ENCODE results near the gene SLC7A5. TPM values are rescaled to one million over a fixed set of nuclear protein-coding genes. Genes with fewer than 3 reads are reported as not detected.
A peak's percentile ranks its signal among the peaks of the same experiment; 100 is the strongest.
"Not testable (repeated sequence)": the region's sequence is repeated elsewhere in the genome, so short reads cannot be mapped to it uniquely, and the experiment has no call there.

The SLC7A5 gene
- 12.7 TPM for polyA plus RNA-seq (ENCODE audit: insufficient read length)

DNA sequence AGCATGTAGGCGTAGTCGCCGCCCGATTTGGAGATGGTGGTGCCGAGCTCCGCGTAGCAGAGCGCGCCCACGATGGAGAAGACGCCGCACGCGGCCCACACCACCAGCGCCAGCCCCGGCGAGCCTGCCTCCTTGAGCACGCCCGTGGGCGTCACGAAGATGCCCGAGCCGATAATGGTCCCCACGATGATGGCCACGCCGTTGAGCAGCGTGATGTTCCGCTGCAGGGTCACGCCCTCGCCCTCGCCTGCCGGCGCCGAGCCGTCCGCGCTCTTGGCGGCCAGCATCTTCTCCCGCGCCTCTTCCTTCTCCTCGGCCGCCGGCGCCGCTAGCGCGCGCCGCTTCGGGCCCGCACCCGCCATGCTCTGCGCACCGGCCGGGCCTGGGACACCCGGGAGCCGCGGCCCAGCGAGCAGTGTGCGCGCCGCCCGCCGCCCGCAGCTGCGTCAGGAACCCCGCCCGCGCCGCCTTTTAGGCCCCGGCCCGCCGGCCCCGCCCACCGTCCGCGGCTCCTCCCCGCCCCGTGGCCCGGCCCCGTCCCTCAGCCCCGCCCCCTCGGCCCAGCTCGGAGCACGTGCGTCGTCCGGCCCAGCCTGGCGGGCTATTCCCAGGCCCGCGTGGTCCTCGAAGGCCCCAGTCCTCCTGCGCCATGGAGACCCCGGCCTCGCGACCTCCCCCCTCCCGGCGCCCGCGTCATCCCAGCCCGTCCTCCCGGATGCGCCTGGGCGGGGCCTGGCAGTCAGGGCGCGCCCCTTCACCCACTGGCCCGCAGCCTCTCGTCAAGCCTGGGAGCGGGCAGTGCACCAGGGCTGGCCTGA, at the start of gene SLC7A5:
Gene SLC7A5, minus strand, starts transcription at position 447 of the 818 bp plus-strand sequence. Its CDS starts 85 bp downstream, at position 362.
- peak; percentile 61 for DNase-seq

- peak; percentile 65 for DNase-seq
These were observed 49.0 kb upstream of the SLC7A5 start for GRCh38 chr16:87918338-87918737.

GRCh38 chr16:87917503-87917902, 48.2 kb upstream of the SLC7A5 start:
- no peak for DNase-seq

GRCh38 chr16:87914812-87915211, 45.5 kb upstream of the SLC7A5 start:
- DNase-seq, result no peak

DNA sequence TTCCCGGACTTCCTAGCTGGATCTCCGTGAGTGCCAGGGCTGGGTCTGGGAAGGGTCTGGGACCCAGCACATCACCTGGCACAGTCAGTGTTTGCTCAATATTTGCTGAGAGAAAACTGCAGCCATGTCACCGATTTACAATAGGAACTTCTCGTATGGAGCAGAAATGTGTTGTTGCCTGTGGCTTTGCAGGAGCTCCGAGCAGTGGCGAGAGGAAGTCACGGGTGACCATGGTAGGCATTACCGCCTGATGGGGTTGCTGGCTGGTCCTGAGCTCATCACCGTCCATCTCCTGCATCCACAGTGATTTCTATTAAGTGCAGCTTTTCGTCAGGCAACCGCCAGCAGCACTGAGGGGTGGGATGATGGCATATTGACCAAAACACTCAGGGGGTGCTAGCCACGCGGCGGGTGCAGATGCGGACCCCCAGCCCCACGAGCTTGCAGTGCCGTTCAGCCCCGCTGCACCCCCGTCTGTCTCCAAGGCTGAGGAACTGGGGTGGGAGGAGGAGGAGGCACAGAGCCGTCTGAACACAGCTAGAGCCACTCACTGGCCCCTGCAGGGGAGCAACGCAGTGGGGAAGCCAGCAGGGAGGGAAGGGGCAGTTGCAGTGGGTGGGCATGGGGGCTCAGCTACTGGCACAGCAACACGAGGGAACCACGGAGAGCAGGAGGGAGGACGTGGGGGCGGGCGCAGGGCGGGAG, 44.9 kb upstream of the SLC7A5 start:
- not testable (repeated sequence) for DNase-seq

GRCh38 chr16:87912691-87913090, 43.4 kb upstream of the SLC7A5 start:
- DNase-seq, result not testable (repeated sequence)

GRCh38 chr16:87911106-87911763, 41.9 kb upstream of the SLC7A5 start:
- DNase-seq, result peak; percentile 86

DNA sequence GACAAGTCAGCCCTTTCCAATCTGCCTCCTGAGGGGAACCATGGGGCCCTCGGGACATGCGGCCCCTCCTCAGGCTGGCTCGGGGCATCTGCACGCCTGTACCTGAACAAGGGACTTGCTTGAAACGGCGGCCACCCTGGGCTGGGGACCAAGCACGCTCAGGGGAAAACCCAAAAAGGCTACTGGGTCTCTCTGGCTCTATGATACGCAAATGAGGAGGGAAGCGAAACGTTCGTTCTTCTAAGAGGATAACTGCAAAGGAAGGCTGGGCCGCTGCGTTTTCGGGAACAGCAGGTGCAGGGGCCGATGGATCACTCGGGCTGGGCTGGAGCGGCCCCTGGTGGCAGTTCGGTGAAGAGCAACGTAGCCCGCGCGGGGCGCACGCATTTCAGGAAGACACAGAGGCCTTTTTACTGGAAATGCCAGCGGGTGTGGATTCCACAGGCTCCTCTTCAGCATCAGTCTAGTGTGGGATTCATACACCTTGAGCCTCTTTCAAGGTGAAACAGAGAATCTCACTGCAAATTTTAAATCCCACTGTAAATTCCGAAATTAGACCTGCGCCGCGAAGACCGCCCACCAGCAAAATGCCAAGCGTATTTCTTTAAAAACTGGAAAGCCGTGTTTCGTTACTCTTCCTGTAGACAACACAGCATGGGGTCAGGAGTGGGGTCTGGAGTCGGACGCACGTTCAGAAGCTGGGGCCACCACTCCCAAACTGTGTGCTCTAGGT, 40.1 kb upstream of the SLC7A5 start:
- DNase-seq, result peak; percentile 53

DNA sequence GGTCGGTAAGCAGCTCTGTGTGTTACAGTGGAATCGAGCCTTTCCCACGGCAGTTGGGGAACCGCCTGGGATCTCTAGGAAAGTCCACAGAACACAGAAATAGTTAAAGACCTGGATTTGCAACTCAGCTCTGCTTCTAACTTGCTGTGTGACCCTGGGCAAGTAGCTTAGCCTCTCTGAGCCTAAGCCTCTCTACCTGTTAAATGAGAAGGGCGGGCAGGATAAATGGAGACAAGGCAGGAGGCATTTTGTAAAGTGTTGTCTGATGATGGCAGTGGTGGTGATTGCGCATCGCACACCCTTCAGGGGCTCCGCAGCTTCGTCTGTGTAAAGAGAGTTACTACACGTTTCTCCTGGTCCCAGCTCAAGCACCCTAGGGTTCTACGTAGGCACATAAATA, 38.8 kb upstream of the SLC7A5 start:
- DNase-seq, result not testable (repeated sequence)

DNA sequence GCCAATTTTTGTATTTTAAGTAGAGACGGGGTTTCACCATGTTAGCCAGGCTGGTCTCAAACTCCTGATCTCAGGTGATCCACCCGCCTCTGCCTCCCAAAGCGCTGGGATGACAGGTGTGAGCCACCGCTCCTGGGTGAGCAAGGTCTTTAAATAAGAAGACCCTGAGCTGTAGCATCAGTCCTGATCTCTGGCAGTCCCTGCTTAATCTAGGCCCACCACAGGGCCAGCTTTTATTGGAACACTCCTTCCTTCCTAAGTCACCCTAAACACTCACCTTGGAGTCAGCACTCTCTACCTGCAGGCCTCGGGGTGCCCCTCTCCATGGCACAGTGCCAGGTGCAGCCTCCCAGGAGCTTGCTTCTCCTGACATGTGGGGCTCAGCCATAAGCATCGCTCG, 36.2 kb upstream of the SLC7A5 start:
- not testable (repeated sequence) for DNase-seq

DNA sequence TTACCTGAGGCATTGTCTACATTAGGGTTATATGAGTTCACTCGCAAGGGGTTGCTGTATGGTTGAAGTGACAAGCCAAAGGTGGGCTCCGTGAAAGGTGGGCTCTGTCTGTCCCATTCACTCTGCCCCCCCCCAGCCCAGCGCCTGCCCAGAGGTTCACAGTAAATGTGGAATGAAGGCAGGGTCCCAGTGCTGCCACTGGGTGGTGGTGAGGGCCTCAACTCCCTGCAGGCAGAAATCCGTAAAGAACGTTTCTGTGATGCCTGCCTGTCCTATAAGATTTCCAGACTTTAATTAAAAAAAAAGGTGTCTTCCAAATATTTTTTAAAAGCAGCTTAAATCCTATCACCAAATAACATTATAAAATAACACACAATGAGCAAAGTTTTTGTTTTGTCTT, 35.7 kb upstream of the SLC7A5 start:
- DNase-seq, result not testable (repeated sequence)

DNA sequence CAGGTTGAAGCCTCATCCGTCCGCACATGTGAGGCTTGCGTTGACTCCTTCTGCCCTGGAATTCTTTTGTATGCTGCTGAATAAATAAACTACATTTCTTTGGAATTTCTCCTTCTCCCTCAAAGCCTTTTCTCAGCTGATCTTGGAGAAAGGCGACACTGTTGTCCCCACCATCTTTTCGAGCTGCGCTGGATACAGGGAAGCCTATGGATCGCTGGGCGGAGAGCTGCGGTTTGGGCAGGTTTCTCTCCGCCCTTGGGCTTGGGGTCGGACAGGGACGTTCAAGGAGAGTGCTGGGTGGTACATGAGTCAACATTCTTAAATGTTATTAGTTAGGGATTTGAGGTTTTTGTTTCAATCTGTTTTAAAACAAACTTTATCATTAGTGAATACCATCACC, 31.2 kb upstream of the SLC7A5 start:
- not testable (repeated sequence) for DNase-seq

- no peak for DNase-seq
These were observed 28.5 kb upstream of the SLC7A5 start for GRCh38 chr16:87897521-87898505.

DNA sequence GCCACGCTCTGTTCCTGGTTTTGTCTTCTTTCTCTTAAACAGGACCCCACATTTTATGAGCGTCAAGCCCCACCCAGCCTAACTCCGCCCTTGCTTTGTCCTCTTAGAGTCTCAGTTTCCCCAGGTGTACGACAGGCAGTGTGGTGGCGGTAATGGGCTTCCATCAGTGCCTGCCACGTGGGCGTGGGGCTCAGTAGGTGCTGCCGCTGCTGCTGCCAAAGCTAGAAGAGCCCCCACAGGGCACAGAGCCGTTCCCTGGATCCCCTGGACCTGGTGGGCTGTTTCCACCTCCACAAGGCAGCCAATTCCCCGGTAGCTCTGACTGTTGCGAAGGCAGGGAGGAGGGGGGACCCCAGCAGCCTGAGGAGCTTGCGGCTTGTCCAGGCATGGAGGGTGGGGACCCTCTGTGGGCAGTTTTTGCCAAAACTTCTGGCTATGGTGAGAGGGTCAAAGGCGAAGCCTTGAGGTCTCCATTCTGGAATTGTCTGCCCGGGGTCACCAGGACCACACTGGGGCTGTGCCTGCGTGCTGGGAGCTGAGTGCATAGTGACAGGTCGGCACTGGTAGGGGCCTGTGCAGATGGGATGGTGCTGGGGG, 27.7 kb upstream of the SLC7A5 start:
- DNase-seq, result not testable (repeated sequence)

GRCh38 chr16:87896176-87896890, 27.0 kb upstream of the SLC7A5 start:
- DNase-seq, result not testable (repeated sequence)

DNA sequence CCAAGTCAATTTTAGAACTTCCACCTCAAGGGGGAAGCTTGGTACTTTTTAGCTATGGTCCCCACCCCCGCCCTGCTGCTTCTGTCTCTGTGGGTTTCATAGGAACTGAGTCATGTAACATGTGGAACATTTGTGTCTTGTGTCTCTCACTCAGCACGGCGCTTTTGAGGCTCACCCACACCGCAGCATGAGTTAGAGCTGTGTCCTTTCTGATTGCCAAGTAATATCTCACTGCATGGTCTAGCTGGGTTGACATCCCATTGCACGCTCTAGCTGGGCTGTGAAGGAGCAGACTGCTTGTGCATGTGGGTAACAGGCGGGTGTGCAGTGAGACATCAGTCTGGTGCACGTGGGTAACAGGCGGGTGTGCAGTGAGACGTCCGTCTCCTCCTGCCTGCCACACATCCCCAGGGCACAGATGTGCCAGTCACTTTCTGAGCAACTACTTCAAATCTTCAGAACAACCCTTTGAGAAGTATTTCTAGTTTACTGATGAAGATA, 26.4 kb upstream of the SLC7A5 start:
- DNase-seq, result no peak

GRCh38 chr16:87894005-87894404, 24.7 kb upstream of the SLC7A5 start:
- not testable (repeated sequence) for DNase-seq

GRCh38 chr16:87891764-87892163, 22.5 kb upstream of the SLC7A5 start:
- DNase-seq, result no peak

- DNase-seq, result not testable (repeated sequence)
These were observed 20.5 kb upstream of the SLC7A5 start for GRCh38 chr16:87889762-87890161.

DNA sequence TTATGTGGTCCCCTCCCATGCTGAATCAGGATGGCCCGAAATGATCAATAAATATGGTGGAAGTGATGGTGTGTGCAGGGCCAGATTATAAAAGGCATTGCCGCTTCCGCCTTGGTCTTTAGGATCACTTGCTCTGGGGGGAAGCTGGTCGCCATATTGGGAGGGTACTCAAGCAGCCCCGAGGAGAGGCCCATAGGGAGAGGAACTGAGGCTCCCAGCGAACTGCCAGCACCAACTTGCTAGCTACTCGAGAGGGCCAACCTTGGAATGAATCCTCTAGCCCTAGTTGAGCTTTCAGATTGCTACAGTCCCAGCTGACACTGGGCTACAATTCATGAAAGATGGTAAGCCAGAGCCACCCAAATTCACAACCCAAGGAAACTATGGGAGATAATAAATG, 19.0 kb upstream of the SLC7A5 start:
- not testable (repeated sequence) for DNase-seq

All from hindlimb muscle (tissue), 1 donor.